Measurements from ENCODE around the gene GKN1. TPM values are rescaled to one million over a fixed set of nuclear protein-coding genes. Genes with fewer than 3 reads are reported as not detected.

The GKN1 gene
- total RNA-seq: not detected in 2 replicates
- polyA plus RNA-seq: not detected in 2 replicates
- not detected in 2 replicates for polyA plus RNA-seq (2012)
- not detected in 2 replicates for polyA minus RNA-seq (ENCODE audit: low replicate concordance)

- H3K9me3 ChIP-seq (ENCODE audit: control insufficient read depth, insufficient read depth, low read depth, low read length): no peaks in the 10 kb centered on the region
- H3K4me2 ChIP-seq (ENCODE audit: extremely low read depth, insufficient read depth, low read length): no peak within 1 kb of the TSS
- H4K20me1 ChIP-seq (ENCODE audit: control insufficient read depth, extremely low read depth, insufficient read depth, low read length): no peaks in the 10 kb centered on the region
- H3K4me1 ChIP-seq (ENCODE audit: control insufficient read depth, extremely low read depth, insufficient read depth, low read length): peaks cover 3% of the 10 kb centered on the region
- no peak within 1 kb of the TSS for H3K4me3 ChIP-seq (replicated peaks in 1 of 4; ENCODE audit: control extremely low read depth in 1 of 4, insufficient read depth in 1 of 4, low read depth in 3 of 4, low read length in 4 of 4)
- no peak for TF ChIP-seq CTCF (conservative IDR thresholded peaks at IDR 0.05 in 1 of 2, IDR thresholded peaks at IDR 0.05 in 1 of 2; ENCODE audit: low read depth in 1 of 2, low read length in 2 of 2)
- TF ChIP-seq EZH2 (IDR thresholded peaks at IDR 0.05; ENCODE audit: low read length, missing control alignments): no peak
- DNase-seq (ENCODE audit: low read depth in 2 of 2): peak in 1 of 2 donors; percentile 49
- H3K27me3 ChIP-seq (ENCODE audit: control insufficient read depth, insufficient read depth, low read length): no peaks in the 10 kb centered on the region
- no peak within 1 kb of the TSS for H3K9ac ChIP-seq (ENCODE audit: insufficient read depth, low read length)
- no peaks in the 10 kb centered on the region for H3K79me2 ChIP-seq (ENCODE audit: control insufficient read depth, insufficient read depth, low read length)
- no peak within 1 kb of the TSS for H2AFZ ChIP-seq (ENCODE audit: low read length)
- no peaks in the 10 kb centered on the region for H3K36me3 ChIP-seq (ENCODE audit: control insufficient read depth, insufficient read depth, low read length)
- no peak within 1 kb of the TSS for H3K27ac ChIP-seq (ENCODE audit: insufficient read depth, low read length)
These were observed at the start of gene GKN1 for GRCh38 chr2:68974251-68974650. GKN1 (plus strand) TSS chr2:68974636; CDS start chr2:68974678, 42 bp downstream.

GRCh38 chr2:68925295-68925896 is 49.0 kb upstream of the GKN1 start:
- H3K4me3 ChIP-seq (replicated peaks in 1 of 4; ENCODE audit: control extremely low read depth in 1 of 4, insufficient read depth in 1 of 4, low read depth in 3 of 4, low read length in 4 of 4): no peak overlapping the region
- peak; percentile 45 to 60 for DNase-seq (ENCODE audit: low read depth in 2 of 2)

GRCh38 chr2:68926796-68927195 is 47.6 kb upstream of the GKN1 start:
- Histone ChIP-seq H4K20me1 (ENCODE audit: control insufficient read depth, extremely low read depth, insufficient read depth, low read length) (no peaks in the 10 kb centered on the region), H3K4me2 (ENCODE audit: extremely low read depth, insufficient read depth, low read length) (no peak overlapping the region), H3K79me2 (ENCODE audit: control insufficient read depth, insufficient read depth, low read length) (no peaks in the 10 kb centered on the region), H3K9me3 (ENCODE audit: control insufficient read depth, insufficient read depth, low read depth, low read length) (no peaks in the 10 kb centered on the region), H3K27me3 (ENCODE audit: control insufficient read depth, insufficient read depth, low read length) (peaks cover 12% of the 10 kb centered on the region), H3K36me3 (ENCODE audit: control insufficient read depth, insufficient read depth, low read length) (no peaks in the 10 kb centered on the region), H3K9ac (ENCODE audit: insufficient read depth, low read length) (no peak overlapping the region), H3K4me1 (ENCODE audit: control insufficient read depth, extremely low read depth, insufficient read depth, low read length) (no peaks in the 10 kb centered on the region), H3K4me3 (replicated peaks in 1 of 4; ENCODE audit: control extremely low read depth in 1 of 4, insufficient read depth in 1 of 4, low read depth in 3 of 4, low read length in 4 of 4) (no peak overlapping the region), H3K27ac (ENCODE audit: insufficient read depth, low read length) (no peak overlapping the region), H2AFZ (ENCODE audit: low read length) (no peak overlapping the region)
- DNase-seq (ENCODE audit: low read depth in 2 of 2): peak in 1 of 2 donors; percentile 39
- TF ChIP-seq CTCF (conservative IDR thresholded peaks at IDR 0.05 in 1 of 2, IDR thresholded peaks at IDR 0.05 in 1 of 2; ENCODE audit: low read depth in 1 of 2, low read length in 2 of 2) (no peak), EZH2 (IDR thresholded peaks at IDR 0.05; ENCODE audit: low read length, missing control alignments) (no peak)

More at GRCh38 chr2:68925295-68925896, 49.0 kb upstream of the GKN1 start:
- no peaks in the 10 kb centered on the region for H3K9me3 ChIP-seq (ENCODE audit: control insufficient read depth, insufficient read depth, low read depth, low read length)
- no peak overlapping the region for H3K27ac ChIP-seq (ENCODE audit: insufficient read depth, low read length)
- no peak overlapping the region for H2AFZ ChIP-seq (ENCODE audit: low read length)
- TF ChIP-seq CTCF (conservative IDR thresholded peaks at IDR 0.05 in 1 of 2, IDR thresholded peaks at IDR 0.05 in 1 of 2; ENCODE audit: low read depth in 1 of 2, low read length in 2 of 2): peak; percentile 94 to 98
- TF ChIP-seq EZH2 (IDR thresholded peaks at IDR 0.05; ENCODE audit: low read length, missing control alignments): no peak
- no peak overlapping the region for H3K9ac ChIP-seq (ENCODE audit: insufficient read depth, low read length)
- no peaks in the 10 kb centered on the region for H4K20me1 ChIP-seq (ENCODE audit: control insufficient read depth, extremely low read depth, insufficient read depth, low read length)
- peaks cover 12% of the 10 kb centered on the region for H3K27me3 ChIP-seq (ENCODE audit: control insufficient read depth, insufficient read depth, low read length)
- H3K79me2 ChIP-seq (ENCODE audit: control insufficient read depth, insufficient read depth, low read length): no peaks in the 10 kb centered on the region
- no peak overlapping the region for H3K4me2 ChIP-seq (ENCODE audit: extremely low read depth, insufficient read depth, low read length)
- H3K4me1 ChIP-seq (ENCODE audit: control insufficient read depth, extremely low read depth, insufficient read depth, low read length): no peaks in the 10 kb centered on the region
- no peaks in the 10 kb centered on the region for H3K36me3 ChIP-seq (ENCODE audit: control insufficient read depth, insufficient read depth, low read length)

Data from fibroblast of lung (primary cell).